HG02943 (cell line): Measurements from ENCODE around the gene DCXR.

Experiments
- ATAC-seq: cut with Tn5 transposase; IDR thresholded peaks from one replicate; pipeline ENCODE4 v1.9.1; 2021; ENCODE audit warnings: mild to moderate bottlenecking, low read depth, moderate library complexity; ENCODE audit not compliant: unreplicated experiment

The DCXR gene

GRCh38 chr17:82037092-82037888, at the start of gene DCXR:
Gene DCXR (minus strand): TSS chr17:82037697. CDS start chr17:82037682, 15 bp downstream.
- ATAC-seq = peak; percentile 81

GRCh38 chr17:82085931-82086764, 48.7 kb upstream of the DCXR start:
- no peak for ATAC-seq

- no peak for ATAC-seq
Observed at GRCh38 chr17:82085031-82085861, 47.7 kb upstream of the DCXR start.

- ATAC-seq = no peak
Observed at GRCh38 chr17:82084373-82085030, 47.0 kb upstream of the DCXR start.

- ATAC-seq = no peak
Observed at GRCh38 chr17:82083533-82084359, 46.2 kb upstream of the DCXR start.

GRCh38 chr17:82083009-82083408, 45.5 kb upstream of the DCXR start:
- no peak for ATAC-seq

GRCh38 chr17:82082456-82082855, 45.0 kb upstream of the DCXR start:
- ATAC-seq = no peak

- no peak for ATAC-seq
Observed at GRCh38 chr17:82081966-82082365, 44.5 kb upstream of the DCXR start.

- no peak for ATAC-seq
Observed at GRCh38 chr17:82081546-82081945, 44.0 kb upstream of the DCXR start.

GRCh38 chr17:82080789-82081464, 43.4 kb upstream of the DCXR start:
- no peak for ATAC-seq

- ATAC-seq = no peak
Observed at GRCh38 chr17:82080048-82080788, 42.7 kb upstream of the DCXR start.

GRCh38 chr17:82079001-82079677, 41.6 kb upstream of the DCXR start:
- no peak for ATAC-seq

- ATAC-seq = no peak
Observed at GRCh38 chr17:82078433-82078832, 40.9 kb upstream of the DCXR start.

GRCh38 chr17:82077617-82078358, 40.3 kb upstream of the DCXR start:
- ATAC-seq = no peak

GRCh38 chr17:82076785-82077591, 39.5 kb upstream of the DCXR start:
- ATAC-seq = no peak
